BLaER1 treated with 17β-estradiol and CSF1 and Interleukin-3, amounts not matched to agents 10 nM and 100 nM (cell line): Measurements from ENCODE around the gene PDZD2.

Source experiments
- H3K27ac ChIP-seq, 11 experiments: shearing (Covaris generic); formaldehyde crosslinking; 2 replicates each; pipeline ENCODE4 v1.8.1; 2022
- H3K27me3 ChIP-seq, 11 experiments: shearing (Covaris generic); formaldehyde crosslinking; 2 replicates each; pipeline ENCODE4 v1.8.1; 2022
- H3K36me3 ChIP-seq, 11 experiments: shearing (Covaris generic); formaldehyde crosslinking; 2 replicates each; pipeline ENCODE4 v1.8.1; 2022
- H3K4me1 ChIP-seq, 10 experiments: shearing (Covaris generic); formaldehyde crosslinking; 2 replicates each; pipeline ENCODE4 v1.8.1; 2022
- H3K4me2 ChIP-seq, 11 experiments: shearing (Covaris generic); formaldehyde crosslinking; 2 replicates each; pipeline ENCODE4 v1.8.1; 2022
- H3K4me3 ChIP-seq, 10 experiments: shearing (Covaris generic); formaldehyde crosslinking; 2 replicates each; pipeline ENCODE4 v1.8.1; 2022
- H3K9ac ChIP-seq, 11 experiments: shearing (Covaris generic); formaldehyde crosslinking; 2 replicates each; pipeline ENCODE4 v1.8.1; 2022
- H3K9me3 ChIP-seq, 11 experiments: shearing (Covaris generic); formaldehyde crosslinking; replicated peaks in 1 of 11; 2 replicates each; pipeline ENCODE4 v1.8.1; 2022
- H4K20me1 ChIP-seq, 11 experiments: shearing (Covaris generic); formaldehyde crosslinking; 2 replicates each; pipeline ENCODE4 v1.8.1; 2022
- Cebpa-rat ChIP-seq, 11 experiments: shearing (Covaris generic); IDR thresholded peaks; 2 replicates each; pipeline ENCODE4 v1.8.1; 2022

Gene PDZD2

DNA sequence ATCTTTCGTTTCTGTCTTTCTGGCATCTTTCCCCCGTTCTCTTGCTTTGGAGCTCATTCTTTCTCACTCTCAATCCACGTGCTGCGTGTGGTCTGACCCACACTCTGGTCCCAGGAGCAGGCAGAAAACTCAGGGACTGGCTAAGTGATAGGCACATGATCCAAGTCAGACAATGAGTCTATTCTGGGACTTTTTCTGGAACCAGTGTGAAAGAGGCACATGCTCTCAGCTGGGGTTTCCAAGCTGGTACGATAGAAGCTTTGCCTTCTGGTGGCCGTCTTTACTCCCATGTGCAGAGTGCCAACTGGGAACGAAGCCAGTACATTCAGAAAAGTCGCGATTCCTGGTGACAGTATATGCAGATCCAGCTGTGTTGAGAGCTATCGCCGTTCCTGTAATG is 94.4 kb downstream of the PDZD2 start:
- Histone ChIP-seq H3K9me3 (no peaks in the 10 kb centered on the region), H3K4me3 (no peak overlapping the region), H3K36me3 (no peaks in the 10 kb centered on the region), H4K20me1 (no peaks in the 10 kb centered on the region), H3K27me3 (no peaks in the 10 kb centered on the region), H3K4me1 (peaks cover 0 to 15% (median 8%) of the 10 kb centered on the region in 10 experiments; a peak in 14 of 20 replicates), H3K9ac (no peak overlapping the region), H3K27ac (no peak overlapping the region), H3K4me2 (no peak overlapping the region)
- no peak for TF ChIP-seq Cebpa-rat (IDR thresholded peaks at IDR 0.05)

DNA sequence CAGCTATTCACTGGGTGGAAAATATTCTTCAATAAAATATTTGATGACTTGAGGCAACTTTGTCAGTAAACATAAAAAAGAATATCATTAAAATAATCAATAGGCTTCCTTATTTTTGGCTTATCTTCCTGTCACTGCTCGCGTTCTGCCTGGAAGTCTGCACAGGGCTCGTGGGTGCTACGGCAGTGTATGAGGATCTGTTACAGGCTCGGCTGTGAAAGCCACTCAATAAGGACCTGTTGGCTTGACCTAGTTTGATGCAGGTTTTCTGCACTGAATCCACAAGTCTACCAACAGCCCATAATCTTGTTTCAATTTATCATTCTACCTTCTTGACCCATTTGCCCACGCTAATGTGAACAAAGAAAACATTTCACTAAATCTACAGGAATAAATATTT is 97.2 kb downstream of the PDZD2 start:
- H3K9ac ChIP-seq, result no peak overlapping the region
- no peaks in the 10 kb centered on the region for H4K20me1 ChIP-seq
- TF ChIP-seq Cebpa-rat (IDR thresholded peaks at IDR 0.05), result no peak
- H3K4me2 ChIP-seq, result no peak overlapping the region
- H3K27me3 ChIP-seq, result no peaks in the 10 kb centered on the region
- no peak overlapping the region for H3K27ac ChIP-seq
- no peak overlapping the region for H3K4me3 ChIP-seq
- H3K36me3 ChIP-seq, result no peaks in the 10 kb centered on the region
- peaks cover 0 to 11% (median 5%) of the 10 kb centered on the region in 11 experiments; a peak in 12 of 22 replicates for H3K9me3 ChIP-seq
- H3K4me1 ChIP-seq, result peaks cover 0 to 5% (median 3%) of the 10 kb centered on the region in 10 experiments; a peak in 12 of 20 replicates

DNA sequence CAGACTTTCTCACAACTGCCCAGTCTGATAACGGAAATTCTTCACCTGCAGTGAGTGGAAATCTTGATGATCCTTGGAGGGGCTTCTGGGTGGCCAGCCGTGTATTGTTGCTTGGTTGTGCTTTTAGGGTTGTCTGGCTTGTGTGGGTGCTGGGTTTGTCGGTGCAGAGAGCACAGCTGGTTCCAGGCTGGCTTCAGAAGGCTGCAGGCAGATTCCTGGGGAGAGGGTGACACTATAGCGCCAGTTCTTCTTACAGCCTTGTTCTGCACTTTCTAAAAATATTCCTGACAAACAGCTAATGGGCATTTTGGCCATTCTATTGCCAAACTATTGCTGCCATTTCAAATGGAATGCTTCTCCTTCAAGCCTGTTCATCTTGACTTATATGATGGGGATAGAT is 99.3 kb downstream of the PDZD2 start:
- Histone ChIP-seq H3K9me3 (peaks cover 0 to 11% (median 5%) of the 10 kb centered on the region in 11 experiments; a peak in 12 of 22 replicates), H3K27me3 (no peaks in the 10 kb centered on the region), H3K4me1 (no peaks in the 10 kb centered on the region), H3K27ac (no peak overlapping the region), H4K20me1 (no peaks in the 10 kb centered on the region), H3K9ac (no peak overlapping the region), H3K4me3 (no peak overlapping the region), H3K36me3 (no peaks in the 10 kb centered on the region), H3K4me2 (no peak overlapping the region)
- no peak for TF ChIP-seq Cebpa-rat (IDR thresholded peaks at IDR 0.05)

DNA sequence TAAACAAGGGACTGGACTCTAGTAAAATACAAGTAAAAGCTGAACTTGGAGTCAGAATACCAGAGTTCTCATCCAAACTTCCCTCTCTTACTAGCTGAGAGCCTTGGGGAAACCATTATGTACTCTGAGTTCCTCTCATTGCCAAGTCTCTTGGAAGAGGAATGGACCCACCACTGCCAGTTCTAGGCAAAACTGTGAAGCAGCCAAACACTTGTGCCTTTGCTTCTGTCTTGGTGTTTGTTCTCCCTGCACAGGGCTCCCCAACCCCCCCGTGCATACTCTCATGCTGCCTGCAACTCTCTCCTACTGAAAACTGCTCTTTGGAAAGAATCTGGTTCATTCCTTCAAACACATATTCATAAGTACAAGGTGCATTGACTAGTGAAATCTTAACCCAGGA is 102.6 kb downstream of the PDZD2 start:
- Histone ChIP-seq H3K4me2 (no peak overlapping the region), H3K27me3 (no peaks in the 10 kb centered on the region), H4K20me1 (no peaks in the 10 kb centered on the region)

DNA sequence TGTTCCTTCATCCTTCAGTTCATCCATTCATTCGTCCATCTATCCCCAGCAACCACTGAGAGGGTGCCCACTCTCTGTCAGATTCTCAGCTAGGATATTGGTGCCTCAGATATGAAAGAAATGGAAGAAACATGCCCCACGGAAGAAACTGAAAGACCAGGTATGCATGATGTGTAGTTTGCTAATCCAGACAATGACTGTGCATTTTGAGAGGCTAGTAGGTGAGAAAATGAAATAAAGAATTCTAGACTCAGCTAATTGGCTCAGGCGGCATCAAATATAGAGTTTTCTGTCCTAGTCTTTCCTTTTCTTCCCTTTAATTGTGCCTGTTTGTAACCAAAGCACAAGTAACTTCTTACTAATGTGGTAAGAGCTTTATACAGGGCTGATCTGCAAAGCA is 104.7 kb downstream of the PDZD2 start:
- no peak overlapping the region for H3K4me3 ChIP-seq
- H4K20me1 ChIP-seq, result no peaks in the 10 kb centered on the region
- no peaks in the 10 kb centered on the region for H3K27me3 ChIP-seq
- H3K27ac ChIP-seq, result no peak overlapping the region
- H3K4me2 ChIP-seq, result no peak overlapping the region
- TF ChIP-seq Cebpa-rat (IDR thresholded peaks at IDR 0.05), result no peak
- no peaks in the 10 kb centered on the region for H3K4me1 ChIP-seq
- H3K36me3 ChIP-seq, result no peaks in the 10 kb centered on the region
- peaks cover 0 to 11% (median 5%) of the 10 kb centered on the region in 11 experiments; a peak in 12 of 22 replicates for H3K9me3 ChIP-seq
- H3K9ac ChIP-seq, result no peak overlapping the region

More for the DNA sequence above, 102.6 kb downstream of the PDZD2 start:
- H3K9me3 ChIP-seq, result peaks cover 0 to 11% (median 5%) of the 10 kb centered on the region in 11 experiments; a peak in 12 of 22 replicates
- H3K27ac ChIP-seq, result no peak overlapping the region
- H3K4me1 ChIP-seq, result no peaks in the 10 kb centered on the region
- no peaks in the 10 kb centered on the region for H3K36me3 ChIP-seq
- no peak overlapping the region for H3K9ac ChIP-seq
- no peak for TF ChIP-seq Cebpa-rat (IDR thresholded peaks at IDR 0.05)
- no peak overlapping the region for H3K4me3 ChIP-seq

DNA sequence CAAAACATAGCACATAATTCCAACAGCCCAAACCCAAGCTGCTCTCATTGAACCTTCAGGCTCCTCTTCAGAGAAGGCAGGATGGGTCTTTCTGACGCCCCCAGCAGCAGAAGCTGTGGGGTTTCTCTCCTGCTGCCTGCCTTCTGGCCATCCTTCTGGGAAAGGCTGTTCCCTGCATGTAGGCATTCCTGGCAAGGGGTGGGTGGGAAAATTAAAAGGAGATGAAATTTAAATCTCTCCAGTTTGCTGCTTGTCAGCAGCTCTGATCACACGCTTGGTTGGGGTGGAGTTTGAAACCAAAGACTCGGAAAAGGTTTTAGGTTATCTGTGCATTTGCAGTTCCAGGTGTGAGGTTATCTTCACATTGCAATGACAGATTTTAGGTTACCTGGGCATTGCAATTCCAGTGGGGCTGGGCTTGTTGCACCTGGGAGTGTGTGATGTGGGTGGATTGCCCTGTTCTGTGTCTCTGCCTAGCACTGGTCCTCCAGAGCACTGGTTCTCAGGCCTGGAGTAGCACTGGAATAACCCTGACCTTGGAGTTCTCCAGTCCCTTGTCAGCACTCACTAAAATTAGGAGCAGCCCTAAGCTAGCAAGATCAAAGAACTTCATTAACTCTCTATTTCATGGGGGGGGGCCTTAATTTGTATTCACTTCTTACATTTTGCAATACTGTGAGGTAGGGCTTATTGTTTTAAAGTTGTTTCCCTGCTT is 109.7 kb downstream of the PDZD2 start:
- Histone ChIP-seq H3K4me1 (no peaks in the 10 kb centered on the region), H3K27me3 (no peaks in the 10 kb centered on the region), H3K27ac (no peak overlapping the region), H3K36me3 (no peaks in the 10 kb centered on the region), H3K9me3 (no peaks in the 10 kb centered on the region), H4K20me1 (no peaks in the 10 kb centered on the region), H3K4me2 (no peak overlapping the region), H3K9ac (no peak overlapping the region), H3K4me3 (no peak overlapping the region)
- TF ChIP-seq Cebpa-rat (IDR thresholded peaks at IDR 0.05), result no peak

DNA sequence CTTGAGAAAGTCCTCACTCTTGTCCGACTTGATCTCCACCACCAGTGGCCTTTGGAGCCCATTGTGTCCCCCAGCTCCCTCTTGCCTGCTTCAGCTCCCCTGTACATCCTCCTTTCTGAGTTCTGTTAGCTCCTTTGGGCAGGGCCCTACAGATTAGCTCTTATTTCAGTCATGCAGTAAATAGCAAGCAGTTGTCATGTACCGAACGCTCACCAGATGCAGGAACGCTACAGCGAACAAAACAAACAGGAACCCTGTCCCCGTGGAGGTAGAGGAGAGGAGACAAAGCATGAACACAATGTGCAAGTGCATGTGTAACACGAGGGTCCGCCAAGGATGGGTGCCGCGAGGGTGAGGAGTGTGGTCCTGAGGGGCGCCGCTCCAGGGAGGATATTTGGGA is 111.3 kb downstream of the PDZD2 start:
- Histone ChIP-seq H3K4me2 (no peak overlapping the region), H3K9ac (no peak overlapping the region), H3K27me3 (no peaks in the 10 kb centered on the region), H3K27ac (no peak overlapping the region), H3K9me3 (no peaks in the 10 kb centered on the region), H3K4me1 (peaks cover 0 to 5% (median 0%) of the 10 kb centered on the region in 10 experiments; a peak in 1 of 20 replicates), H3K4me3 (no peak overlapping the region), H3K36me3 (no peaks in the 10 kb centered on the region), H4K20me1 (no peaks in the 10 kb centered on the region)
- no peak for TF ChIP-seq Cebpa-rat (IDR thresholded peaks at IDR 0.05)

DNA sequence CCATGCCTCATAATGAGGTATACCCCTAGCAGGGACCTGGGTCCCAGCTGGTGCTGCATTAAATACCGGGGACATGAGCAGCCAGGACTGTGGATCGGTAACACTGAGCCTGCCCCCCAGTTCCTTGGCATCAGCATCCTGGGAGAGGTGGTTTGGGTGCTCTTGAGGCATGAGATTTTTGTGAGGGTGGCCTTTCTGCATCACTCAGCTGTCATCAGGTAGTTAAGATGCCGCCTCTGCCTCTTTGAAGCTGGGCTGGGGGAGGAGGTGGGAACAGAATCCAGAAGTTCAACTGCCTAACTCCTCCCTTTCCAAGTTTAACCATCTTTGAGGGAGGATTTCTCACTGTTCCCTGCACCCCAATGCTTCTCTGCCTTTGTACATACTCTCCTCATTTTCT is 112.7 kb downstream of the PDZD2 start:
- TF ChIP-seq Cebpa-rat (IDR thresholded peaks at IDR 0.05), result no peak
- Histone ChIP-seq H3K9me3 (no peaks in the 10 kb centered on the region), H3K27ac (no peak overlapping the region), H3K36me3 (no peaks in the 10 kb centered on the region), H4K20me1 (no peaks in the 10 kb centered on the region), H3K4me2 (no peak overlapping the region), H3K4me1 (peaks cover 0 to 5% (median 0%) of the 10 kb centered on the region in 10 experiments; a peak in 1 of 20 replicates), H3K9ac (no peak overlapping the region), H3K27me3 (no peaks in the 10 kb centered on the region), H3K4me3 (no peak overlapping the region)

DNA sequence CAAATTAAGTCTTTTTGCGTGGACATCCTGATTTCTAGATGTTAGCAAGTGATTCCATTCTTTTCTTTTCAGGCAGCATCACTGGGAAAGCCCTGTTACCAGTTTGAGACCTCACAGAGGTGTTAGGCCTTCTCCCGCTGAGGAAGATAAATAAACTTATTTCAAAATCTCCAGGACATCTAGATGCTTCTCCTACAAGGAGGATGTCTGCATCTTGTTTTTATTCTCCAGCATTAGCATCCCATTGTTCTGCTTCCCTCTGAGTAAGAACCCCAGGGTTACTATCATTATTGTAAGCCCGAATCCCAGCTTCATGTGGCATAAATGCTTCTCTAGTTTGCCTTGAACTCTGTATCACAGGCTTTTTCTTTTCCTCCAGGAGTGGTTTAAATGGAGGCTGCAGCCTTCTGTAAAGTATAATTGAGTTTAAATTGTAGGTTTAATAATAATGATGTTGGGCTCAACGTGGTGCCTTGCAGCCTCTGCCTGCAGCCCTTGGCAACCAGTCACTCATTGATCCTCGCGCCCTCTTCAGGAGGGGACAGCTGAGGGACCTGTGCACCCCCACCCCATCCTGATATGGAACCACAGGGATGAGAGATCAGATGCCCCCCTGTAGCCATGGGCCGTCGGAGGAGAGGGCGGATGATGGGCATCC is 114.9 kb downstream of the PDZD2 start:
- no peaks in the 10 kb centered on the region for H4K20me1 ChIP-seq
- TF ChIP-seq Cebpa-rat (IDR thresholded peaks at IDR 0.05), result no peak
- H3K4me3 ChIP-seq, result no peak overlapping the region

DNA sequence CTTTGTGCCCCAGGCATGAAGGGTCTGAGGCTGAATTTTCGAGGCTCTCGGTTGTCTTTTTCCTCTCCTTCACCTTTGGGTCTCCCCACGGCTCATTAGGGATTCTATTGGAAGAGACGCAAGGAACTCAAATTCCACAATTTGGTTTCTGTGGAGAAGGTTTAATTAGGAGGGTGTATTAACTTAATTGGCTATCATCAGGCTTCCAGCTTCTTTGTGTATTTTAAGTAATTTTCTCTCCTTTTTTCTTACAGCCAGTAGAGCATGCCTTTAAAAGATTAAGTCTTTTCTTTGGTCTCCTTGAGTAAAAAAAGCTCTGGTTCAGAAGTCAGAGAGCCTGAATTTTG is 115.4 kb downstream of the PDZD2 start:
- Histone ChIP-seq H3K27me3 (no peaks in the 10 kb centered on the region), H3K4me2 (no peak overlapping the region), H3K27ac (no peak overlapping the region), H3K9me3 (no peaks in the 10 kb centered on the region), H3K36me3 (no peaks in the 10 kb centered on the region), H4K20me1 (no peaks in the 10 kb centered on the region), H3K9ac (no peak overlapping the region), H3K4me1 (peaks cover 0 to 5% (median 0%) of the 10 kb centered on the region in 10 experiments; a peak in 1 of 20 replicates), H3K4me3 (no peak overlapping the region)
- TF ChIP-seq Cebpa-rat (IDR thresholded peaks at IDR 0.05), result no peak

More for the DNA sequence above, 114.9 kb downstream of the PDZD2 start:
- H3K9ac ChIP-seq, result no peak overlapping the region
- no peak overlapping the region for H3K4me2 ChIP-seq
- no peak overlapping the region for H3K27ac ChIP-seq
- H3K36me3 ChIP-seq, result no peaks in the 10 kb centered on the region
- H3K27me3 ChIP-seq, result no peaks in the 10 kb centered on the region
- peaks cover 0 to 5% (median 0%) of the 10 kb centered on the region in 10 experiments; a peak in 1 of 20 replicates for H3K4me1 ChIP-seq
- H3K9me3 ChIP-seq, result no peaks in the 10 kb centered on the region
